Retinal pigment epithelial cell (primary cell): Measurements from ENCODE around the gene MCTP1.

Source experiments
- DNase-seq: peaks from one replicate; pipeline ENCODE4 v3.0.0-alpha.2; 2010; ENCODE audit warnings: low read depth
- H3K4me3 ChIP-seq: 2 replicates; pipeline ENCODE4 v1.5.1; 2011; ENCODE audit warnings: mild to moderate bottlenecking, low read length, control low read depth, moderate library complexity
- CTCF ChIP-seq: conservative IDR thresholded peaks from 2 replicates; pipeline ENCODE4 v1.5.1; 2011; ENCODE audit warnings: low read depth, low read length, control low read depth, inconsistent platforms

Gene MCTP1

DNA sequence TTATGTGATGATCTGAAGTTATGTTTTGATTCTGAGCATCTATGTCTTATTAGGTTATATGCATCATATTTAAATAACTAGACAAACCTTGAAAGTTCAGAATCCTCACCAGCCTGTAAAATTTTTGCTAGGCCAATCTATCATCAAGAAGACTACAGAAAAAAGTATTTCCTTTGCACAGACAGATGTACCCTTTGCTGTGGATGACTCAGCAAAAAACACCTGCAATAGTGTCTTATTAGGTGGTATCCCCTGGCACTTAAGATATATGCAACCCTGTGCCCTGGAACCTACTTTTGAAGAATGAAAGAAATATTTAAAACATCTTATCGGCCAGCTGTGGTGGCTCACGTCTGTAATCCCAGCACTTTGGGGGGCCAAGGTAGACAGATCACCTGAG, 535.9 kb downstream of the MCTP1 start:
- no peak for DNase-seq

DNA sequence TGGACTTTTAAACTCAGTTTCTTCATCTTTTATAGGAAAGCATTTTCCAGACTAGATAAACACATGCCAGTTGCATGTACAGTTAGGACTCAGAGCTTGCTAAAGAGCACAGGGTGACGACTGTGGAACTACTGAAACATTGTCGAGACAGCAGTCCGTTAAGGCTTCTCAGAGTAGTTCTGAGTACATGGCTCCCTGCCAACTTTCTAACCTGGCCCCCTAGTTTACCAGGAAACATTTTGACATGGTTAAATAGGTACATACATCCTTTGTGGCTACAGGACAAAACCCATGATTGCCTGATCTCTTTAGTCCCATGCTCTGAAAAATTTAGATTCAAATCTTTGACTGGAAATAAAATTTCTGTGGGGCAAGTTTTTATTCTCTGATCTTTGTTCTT, 536.7 kb downstream of the MCTP1 start:
- TF ChIP-seq CTCF: no peak
- DNase-seq: no peak
- no peak overlapping the region for H3K4me3 ChIP-seq

More for the DNA sequence above, 535.9 kb downstream of the MCTP1 start:
- no peak overlapping the region for H3K4me3 ChIP-seq
- TF ChIP-seq CTCF: no peak

GRCh38 chr5:94747371-94747770, 537.5 kb downstream of the MCTP1 start:
- no peak for TF ChIP-seq CTCF
- DNase-seq: no peak
- H3K4me3 ChIP-seq: no peak overlapping the region

GRCh38 chr5:94746731-94747124, 538.2 kb downstream of the MCTP1 start:
- DNase-seq: no peak
- TF ChIP-seq CTCF: no peak
- no peak overlapping the region for H3K4me3 ChIP-seq

DNA sequence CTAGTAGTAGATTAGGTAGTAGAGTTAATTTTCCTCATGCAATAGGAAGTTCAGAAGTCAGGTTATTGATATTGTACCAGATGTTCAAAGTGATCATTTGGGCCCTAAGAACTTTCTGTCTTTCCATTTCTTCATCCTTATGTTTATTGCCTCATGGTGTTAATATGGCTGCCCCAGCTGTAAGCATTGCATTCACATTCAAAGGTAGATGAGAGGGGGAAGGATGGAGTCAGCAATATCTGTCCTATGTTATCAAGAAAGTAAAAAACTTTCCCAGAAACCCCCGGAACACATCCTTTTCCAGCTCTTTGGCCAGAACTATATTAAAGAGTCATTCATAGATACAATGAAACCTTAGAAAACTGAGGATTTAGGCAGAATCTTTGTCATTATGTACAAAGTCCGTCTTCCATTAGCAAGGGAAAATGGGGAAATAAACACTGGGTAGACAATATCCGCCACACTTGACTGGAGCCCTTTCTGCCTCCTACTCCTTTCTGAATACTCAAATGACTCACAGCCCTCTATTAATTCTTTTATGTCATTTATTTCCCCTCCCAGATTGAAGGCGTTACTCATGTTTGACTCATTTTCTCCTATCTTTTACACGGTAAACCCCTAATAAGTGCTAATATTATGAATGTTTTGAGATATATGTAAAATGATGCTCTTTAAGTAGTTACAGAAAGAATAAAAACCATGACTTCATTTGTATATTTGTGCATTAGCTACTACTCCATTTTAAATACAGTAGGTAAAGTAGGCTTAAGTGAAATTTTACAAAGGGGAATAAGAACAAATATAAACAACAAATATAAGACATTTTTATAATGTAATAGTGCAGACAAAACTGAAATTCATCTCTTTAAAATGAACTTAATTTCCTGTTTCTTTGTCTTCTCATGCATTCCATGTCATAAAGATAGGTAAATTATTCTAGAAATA, 538.8 kb downstream of the MCTP1 start:
- DNase-seq: no peak
- no peak for TF ChIP-seq CTCF
- no peak overlapping the region for H3K4me3 ChIP-seq

GRCh38 chr5:94744906-94745305, 540.0 kb downstream of the MCTP1 start:
- no peak for TF ChIP-seq CTCF
- DNase-seq: no peak
- no peak overlapping the region for H3K4me3 ChIP-seq

DNA sequence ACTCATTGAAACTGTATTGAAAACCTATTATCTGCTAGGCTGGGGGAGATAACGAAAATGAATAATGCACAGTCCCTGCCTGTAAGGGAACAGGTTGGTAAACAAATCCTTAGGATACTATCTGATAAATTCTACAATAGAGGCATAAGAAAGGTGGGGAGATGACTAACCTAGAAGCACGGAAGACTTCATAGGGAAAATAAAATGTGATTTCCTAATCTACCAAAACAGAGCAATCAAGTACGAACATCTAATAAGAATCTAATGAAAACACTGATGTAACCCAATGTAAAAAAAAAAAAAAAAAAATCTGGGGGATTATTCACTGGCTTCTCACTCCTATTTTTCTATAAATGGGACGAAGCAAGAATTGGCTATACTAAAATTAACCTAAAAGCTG, 542.0 kb downstream of the MCTP1 start:
- TF ChIP-seq CTCF: no peak
- DNase-seq: no peak
- no peak overlapping the region for H3K4me3 ChIP-seq
